GM21381 (cell line): ENCODE measurements around the gene LRBA.
A peak's percentile ranks its signal among the peaks of the same experiment; 100 is the strongest.

Source experiments
- ATAC-seq: cut with Tn5 transposase; IDR thresholded peaks from one replicate; pipeline ENCODE4 v1.9.1; 2021; ENCODE audit warnings: mild to moderate bottlenecking, moderate library complexity; ENCODE audit not compliant: unreplicated experiment

The LRBA gene

DNA sequence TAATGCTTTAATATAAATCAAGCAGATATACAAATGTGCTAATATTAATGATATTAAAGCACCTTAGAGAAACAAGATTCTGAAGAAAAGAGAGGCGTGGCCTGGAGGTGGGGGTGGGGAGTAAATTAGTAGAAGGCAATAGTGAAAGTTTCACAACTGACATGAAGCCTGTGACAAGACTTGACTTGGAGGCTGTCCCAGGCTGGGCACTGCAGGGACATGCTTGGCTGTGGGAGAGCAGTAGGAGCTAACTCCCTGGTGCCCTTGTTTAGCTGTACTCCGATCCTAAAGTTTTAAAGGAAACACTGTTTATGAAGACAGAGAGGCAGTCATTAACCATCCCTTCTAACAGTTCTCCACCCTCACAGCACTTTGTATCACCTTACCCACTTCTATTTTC, 672.1 kb downstream of the LRBA start:
- ATAC-seq, result no peak

DNA sequence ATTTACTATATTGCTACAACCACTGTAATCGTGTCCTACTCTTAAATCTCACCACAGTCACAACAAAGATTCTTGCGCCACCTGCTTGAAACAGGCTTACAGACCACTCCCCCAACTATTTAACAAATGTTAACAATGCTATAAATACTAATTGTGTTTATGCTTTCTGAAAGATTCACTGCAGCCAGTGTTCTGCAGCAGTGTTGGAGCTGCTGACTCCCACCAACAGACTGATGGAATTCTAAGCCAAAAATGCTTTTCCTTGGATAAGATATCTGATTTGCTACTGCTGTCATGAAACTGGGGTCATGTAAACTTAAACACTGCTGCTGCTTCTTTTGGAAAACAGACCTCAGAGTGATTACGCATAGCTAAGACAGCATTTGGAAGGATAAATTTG, 677.4 kb downstream of the LRBA start:
- no peak for ATAC-seq

DNA sequence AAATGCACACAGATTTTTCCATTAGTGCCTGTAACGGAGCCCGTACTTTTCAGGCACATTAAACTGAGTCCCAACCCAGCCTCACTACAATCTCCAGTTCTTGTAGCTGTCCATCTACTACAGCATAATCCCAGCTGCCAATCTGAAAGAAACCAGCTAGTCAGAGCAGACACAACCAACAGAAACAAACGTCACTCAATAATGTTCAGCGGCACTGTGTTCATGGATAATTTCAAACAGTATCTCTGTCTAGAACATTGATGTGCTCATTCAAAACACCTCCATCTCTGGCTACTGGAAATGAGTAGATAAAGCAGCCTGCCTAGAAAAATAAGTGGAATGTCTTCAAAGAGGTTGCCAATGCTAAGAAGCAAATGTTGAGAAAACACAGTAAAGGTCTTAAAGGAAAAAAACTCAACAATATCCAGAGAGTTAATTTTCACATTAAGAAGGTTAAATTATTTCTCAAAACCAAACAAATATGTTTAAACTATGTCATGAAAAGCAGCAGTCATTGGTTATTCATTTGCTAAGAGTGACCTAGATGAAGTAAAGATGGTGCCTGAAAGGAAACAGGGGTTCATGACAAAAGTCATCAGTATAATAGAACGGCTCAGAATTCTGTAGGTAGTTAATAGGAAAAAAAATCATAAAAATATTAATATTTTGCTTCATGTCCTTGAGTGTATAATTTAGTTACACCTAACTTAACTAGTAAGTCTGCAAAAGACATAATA, 678.2 kb downstream of the LRBA start:
- ATAC-seq, result no peak

DNA sequence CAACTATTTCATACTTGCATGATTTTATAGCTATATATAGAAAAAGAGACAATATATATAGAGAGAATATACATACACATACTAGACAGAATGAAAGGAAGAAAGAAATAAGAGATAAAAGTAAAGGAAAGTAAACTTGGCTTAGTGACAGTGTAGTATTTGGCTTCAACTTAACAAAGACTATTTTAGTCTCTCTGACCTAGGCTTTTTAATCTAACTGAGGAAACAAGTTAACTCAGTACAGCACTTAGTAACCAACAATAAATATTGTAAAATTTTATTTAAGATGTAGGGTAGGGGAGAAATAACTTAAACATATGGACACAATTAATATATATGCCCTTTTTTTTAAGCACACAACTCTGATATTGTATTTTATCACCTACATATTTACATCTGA, 682.1 kb downstream of the LRBA start:
- ATAC-seq, result no peak

DNA sequence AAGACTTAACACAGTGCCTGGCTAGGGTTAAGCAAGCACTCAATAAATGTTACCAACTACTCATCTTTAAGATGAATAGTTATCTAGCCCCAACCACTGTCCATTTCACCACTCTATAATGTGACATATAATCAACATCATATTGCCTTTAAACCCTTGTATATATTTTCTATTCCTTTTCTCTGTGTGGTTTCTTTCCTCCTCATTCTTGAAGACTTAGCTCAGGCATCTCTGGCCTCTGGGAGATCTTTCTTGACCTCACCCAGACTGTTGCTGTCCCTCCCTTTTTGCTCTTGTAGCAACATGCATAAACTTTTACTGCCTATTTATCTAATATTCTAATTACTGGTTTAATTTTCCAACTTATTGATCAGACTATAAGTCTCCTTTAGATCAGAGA, 683.0 kb downstream of the LRBA start:
- ATAC-seq, result no peak

DNA sequence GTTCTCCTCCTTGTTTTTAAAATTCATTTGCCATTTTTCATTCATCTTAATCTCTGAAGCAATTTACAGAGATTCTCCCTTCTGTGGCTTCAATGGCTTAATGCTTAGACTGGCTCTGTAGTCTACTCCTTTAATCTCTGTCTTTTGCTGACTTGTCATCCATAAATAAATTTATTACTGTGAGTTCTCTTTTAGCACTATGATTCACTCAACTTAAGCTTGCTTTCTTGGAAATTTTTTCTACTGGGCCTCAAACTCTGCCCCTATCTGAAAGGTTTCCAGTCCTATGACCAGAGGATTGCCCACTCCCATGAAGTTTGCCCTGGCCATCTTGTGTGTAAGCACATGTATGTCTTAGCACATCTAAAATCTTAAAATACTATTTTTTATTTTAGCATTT, 685.7 kb downstream of the LRBA start:
- no peak for ATAC-seq

DNA sequence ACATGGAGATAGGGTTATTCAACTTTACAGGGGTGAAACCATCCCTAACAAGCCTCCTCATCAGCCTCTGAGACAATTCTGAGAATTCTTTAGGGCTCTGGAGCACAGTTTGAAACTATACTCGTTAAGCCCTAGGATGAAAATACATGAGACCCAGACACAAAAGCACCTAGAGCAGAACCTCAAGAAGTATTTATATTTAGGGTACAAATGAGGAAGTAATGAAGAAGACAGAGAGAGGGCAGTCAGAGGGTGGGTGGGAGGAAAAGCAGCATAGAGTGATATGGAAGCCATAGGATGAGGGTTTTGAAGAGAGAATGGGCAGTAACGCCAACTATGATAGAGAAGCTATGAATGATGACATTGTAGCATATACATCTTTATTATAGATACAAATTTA, 686.6 kb downstream of the LRBA start:
- ATAC-seq, result no peak

DNA sequence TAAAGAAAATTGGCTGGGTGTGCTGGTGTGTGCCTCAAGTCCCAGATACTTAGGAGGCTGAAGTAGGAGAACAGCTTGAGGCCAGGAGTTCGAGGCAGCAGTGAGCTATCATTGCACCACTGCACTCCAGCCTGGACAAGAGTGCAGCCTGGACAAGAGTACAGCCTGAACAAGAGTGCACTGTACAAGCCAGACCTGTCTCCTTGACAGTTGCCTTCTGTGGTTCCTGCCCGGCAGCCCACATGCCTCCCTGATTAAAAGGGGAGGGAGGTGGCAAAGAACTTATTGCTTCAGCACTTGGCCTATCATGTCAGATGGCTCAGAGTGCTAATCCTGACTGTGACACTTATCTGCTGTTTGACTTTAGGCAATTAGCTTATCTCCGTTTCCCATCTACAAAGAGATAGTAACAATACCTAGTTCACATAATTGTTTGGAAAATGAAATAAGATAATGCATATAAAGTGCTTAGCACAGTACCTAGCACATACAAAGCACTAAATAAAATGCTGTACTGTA, 687.8 kb downstream of the LRBA start:
- no peak for ATAC-seq

DNA sequence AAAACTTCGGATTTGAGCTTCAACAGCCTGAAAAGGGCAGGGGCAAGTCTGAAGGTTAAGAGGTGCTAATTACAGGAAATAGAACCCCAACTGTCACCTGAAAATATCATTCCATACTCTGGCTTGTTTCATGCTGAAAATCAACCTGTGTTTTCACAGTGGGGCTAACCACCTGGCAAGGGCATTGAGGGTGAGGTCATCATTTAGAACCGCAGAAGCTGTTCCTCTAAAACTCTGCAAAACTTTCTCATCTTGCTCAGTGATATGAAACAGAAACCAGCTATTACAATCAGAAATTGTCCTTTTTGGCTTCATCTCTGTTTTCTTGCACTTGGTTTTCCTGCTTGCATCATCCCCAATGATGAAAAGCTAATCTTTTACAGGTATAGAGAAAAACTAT, 689.2 kb downstream of the LRBA start:
- ATAC-seq, result peak; percentile 91

DNA sequence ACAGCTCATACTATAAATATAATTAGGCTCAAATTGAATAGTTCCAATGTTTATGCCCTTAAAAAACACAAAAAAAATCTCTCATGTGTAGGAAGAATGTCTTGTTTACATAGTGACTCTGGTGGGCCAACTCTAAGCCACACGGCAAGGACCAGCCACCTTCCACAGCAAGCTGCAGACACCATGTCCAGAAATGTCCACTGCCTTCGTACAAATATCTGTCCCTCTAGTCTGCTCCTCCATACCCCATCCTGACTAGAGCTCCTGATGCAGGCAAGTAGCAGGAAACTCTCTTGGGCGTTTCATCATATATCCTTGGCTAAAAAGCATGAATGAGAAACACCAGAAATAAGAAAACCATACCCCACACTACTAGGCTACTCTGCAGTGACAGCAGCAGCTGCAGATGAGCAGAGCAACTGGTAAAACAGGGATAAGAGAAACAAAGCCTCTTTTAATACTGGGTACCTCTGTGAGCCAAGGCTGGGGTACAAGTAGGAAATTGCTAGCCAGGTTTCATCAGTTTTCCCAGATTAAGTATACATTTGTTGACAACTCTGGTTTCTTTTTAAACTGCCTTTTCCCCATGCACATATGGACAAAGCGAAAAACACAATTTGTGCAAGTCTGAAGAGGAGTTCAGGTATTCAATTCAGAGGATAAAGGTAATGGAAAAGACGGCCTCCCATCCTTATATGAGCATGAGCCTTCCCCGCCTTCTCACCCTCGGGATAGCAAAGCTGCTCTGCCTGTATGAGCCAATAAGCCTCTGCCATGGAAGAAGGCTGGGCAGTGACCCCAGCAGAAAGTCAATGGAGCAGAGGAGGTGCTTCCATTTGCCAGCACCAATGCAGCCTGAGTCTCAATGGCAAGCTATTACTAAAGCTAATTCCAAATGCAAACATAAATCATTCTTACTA, 691.4 kb downstream of the LRBA start:
- no peak for ATAC-seq

DNA sequence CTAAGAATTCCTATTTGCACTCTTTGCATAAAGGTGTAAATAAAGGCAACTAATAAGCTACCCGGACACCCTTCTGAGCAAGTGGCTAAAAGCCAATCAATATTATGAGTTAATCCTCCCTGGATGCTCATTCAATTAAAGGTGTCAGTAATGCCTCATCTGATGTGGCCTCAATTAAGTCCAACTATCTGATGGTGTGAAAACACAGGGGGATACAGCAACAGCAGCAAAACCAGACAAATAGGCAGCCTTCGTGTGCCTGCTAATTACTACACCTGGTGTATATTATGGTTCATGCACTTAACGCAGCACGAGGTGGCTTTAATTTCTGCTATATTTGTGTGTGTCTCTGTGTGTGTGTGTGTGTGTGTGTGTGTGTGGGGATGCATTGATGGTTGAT, 692.4 kb downstream of the LRBA start:
- ATAC-seq, result no peak

DNA sequence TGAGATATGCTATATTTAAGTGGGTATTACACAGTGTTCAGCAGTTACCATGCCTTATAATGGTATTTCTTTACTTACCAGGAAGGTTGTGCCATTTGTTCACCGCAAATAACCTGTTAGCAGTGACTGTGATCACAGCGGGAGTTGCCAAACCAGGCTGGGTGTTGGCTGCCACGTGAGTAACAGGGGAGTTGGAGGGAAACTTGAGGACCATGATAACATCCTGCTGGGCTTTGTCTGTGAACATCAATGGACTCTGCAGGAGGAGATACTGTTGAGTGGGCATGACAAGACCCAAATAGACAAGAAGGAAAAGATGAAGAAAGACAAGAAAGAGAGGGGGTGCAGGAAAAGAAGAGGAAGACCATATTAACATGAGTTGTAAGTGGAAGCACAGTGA, 694.0 kb downstream of the LRBA start:
- no peak for ATAC-seq

DNA sequence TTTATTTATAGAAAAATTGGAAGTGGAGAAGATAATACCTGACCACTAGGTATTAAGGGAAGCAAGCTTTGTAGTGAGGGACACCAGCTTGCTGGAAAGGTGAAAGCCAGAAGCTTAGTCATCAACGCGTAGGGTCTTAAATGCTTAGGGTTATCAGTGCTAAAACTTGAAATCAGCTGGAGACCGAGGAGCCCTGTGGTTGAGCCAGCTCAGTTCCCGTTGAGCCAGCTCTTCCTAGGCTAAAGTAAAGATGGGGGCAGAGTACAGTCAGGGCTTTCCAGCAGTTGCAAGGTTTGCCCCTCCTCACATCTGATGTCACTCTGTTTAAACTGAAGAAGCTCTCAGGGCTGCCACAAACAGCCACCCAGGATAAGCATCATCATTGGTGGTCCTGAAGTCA, 696.1 kb downstream of the LRBA start:
- ATAC-seq, result no peak

DNA sequence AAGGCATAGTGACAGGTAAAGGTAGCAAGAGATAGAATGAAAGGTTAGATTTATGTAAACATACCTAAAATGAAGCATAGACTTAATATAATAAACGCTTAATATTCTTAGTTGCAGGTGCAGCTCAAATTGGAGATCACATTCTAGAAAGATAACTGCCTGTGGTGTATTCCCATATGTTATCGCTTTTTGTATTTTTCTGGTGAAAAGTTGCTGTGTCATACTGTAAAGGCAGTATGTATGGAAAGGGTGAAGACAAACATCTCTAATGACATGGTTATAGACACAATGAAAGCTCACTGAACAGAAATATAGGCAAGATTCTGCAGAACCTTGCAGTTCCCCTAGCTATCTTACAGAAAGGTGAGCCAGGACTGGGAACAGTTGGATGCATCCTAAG, 696.6 kb downstream of the LRBA start:
- ATAC-seq, result no peak

DNA sequence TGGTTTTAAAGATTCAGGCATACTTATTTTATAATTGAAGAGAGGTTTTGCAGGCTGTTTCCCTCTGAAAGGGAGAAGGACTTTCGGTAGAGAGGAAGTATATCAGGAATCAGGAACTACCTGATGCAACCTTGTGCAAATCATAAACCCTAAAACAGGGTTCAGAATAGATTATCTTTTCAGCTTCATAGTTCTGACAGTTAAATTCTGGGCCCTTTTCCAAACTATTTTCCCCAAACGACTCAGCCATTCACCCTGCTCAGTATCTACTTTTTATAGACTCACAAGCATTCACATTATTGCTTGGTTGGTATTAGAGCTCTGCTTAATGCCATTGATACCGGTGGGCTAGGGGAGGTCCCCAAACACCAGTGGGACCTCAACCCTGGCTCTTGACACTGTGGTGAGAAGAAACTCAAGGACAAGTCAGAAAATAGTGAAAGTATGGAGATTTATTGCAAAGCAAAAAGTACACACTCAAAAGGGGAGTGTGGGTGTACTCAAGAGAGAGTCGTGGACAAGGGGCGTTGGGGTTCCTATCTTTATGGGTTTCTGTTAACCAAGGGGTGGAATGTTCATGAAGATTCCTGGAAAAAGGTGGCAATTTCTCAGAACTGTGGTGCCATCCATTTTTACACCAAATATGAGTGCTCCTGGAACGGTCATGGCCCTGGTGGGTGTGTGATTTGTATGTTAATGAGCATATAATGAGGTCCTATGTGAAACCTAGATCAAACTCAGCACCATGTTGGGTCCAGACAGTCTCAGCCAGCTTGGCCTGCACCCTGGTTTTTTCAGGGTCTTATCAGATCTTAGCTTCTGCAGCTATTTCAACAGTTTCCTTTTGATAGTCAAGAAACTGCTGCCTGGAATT, 698.5 kb downstream of the LRBA start:
- no peak for ATAC-seq

DNA sequence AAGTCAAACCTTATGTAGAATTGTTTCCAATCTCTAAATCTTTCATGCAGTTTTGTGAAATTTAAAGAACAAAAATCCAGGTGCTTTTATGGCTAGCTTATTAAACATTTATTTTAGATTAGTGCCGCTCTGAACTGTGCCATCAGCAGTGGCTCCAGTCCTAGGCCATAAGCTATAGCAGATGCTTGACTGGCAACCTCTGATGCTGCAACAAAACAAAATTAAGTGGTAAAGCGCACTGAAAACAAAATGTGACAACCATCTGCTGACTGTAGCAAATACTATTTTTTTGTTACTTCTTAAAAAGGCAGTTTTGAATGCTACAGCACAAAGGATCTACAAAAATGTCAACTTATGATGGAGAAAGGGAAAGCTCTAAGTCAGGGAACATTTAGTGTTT, 699.4 kb downstream of the LRBA start:
- no peak for ATAC-seq

DNA sequence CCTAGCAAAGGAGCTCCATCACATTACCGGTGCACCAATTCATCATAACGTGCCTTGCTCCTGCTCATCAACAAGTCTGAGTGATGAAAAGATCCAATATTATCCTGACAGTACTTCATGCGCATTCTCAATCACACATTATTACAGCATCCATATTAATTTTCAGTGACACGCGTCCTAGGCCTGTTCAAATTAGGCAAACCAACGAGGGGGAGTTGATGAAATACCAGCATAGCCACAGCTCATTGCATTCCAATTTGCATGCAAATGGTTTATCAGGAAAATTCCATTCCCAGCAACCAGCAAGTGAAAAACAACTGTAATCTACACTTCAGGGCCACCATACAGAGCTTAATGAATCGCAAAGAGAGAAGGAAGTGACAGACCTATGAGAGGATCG, 699.9 kb downstream of the LRBA start:
- no peak for ATAC-seq

DNA sequence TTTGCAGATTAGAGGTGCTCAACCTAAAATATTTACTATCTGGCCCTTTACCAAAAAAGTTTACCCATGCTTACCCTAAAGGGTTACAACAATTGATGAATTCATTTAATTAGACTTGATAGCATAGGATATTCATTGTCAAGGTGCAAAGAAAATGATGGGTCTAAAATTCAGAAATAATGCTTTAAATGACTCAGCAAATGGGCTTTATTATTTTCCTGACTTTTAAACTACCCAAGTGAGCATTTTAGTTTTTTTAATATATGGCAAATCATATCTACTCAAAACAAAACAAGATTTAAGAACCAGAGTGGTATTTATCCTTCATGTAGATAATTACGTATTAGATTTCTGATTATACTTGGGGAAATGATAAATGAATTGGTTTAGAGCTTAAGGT, 701.1 kb downstream of the LRBA start:
- no peak for ATAC-seq

DNA sequence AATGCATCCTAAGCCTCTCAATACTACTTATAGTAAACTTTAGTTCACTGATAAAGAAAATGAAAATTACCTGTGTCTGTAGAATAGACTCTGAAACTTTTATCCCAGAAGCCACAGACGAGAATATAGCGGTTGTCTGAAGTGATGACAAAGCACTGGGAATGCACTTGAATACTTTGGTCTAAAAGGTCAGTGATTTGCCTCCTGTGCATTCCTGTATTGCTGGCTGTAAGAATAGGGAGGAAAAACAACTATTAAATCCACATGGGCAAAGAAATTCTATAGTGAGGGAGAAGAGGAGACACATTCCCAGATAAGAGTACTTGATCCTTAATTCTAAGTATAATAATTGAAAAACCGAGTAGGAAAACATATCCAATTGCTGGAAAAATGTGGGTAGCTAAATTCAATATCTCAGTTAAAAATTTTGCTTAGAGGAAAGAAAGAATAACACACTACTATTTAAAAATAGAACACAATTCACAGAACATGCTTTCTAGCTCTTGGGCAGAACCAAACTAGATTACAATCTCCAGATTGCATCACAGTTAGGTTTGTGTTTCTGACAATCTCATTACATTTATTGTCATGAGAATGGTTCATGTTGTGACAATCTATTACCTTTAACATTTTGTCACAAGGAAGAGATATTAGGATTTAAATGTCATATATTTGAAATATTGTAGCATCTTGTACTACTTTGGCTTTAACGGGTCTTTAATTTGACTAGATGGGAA, 704.8 kb downstream of the LRBA start:
- no peak for ATAC-seq

DNA sequence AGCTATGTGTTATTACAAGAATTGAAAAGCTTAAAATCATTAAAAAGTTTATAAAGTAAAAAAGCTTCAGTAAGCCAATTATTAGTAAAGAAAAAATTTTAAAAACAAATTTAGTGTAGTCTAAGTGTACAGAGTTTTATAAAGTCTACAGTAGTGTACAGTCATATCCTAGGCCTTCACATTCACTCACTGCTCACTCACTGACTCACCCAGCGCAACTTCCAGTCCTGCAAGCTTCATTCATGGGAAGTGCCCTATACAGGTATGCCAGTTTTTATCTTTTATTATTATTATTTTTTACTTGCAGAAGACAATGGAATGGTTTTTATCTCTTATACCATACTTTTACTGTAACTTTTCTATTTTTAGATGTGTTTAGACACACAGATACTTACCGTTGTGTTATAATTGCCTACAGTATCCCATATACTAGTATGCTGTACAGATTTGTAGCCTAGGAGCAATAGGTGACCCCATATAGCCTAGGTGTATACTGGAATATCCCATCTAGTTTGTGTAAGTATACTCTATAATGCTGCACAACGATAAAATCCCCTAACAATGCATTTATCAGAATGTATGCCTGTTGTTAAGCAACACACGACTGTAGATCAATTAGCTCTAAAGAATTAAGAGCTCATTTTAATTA, 706.1 kb downstream of the LRBA start:
- no peak for ATAC-seq
